EH (cell line): ENCODE measurements around the gene URB1.
A peak's percentile ranks its signal among the peaks of the same experiment; 100 is the strongest.
"Not testable (repeated sequence)": the region's sequence is repeated elsewhere in the genome, so short reads cannot be mapped to it uniquely, and the experiment has no call there.

Experiments
- DNase-seq: peaks from one replicate; pipeline ENCODE4 v3.0.0-alpha.2; 2015; ENCODE audit warnings: low read depth

URB1 gene

DNA sequence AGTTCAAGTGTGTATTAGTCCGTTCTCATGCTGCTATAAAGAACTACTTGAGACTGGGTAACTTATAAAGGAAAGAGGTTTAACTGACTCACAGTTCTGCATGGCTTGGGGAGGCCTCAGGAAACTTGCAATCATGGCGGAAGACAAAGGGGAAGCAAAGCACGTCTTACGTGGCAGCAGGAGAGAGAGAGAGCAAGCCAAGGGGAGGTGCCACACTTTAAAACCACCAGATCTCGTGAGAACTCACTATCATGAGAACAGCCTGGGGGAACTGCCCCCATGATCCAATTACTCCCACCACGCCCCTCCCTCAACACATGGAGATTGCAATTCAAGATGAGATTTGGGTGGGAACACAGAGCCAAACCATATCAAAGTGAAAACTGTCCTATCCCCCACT is 109.8 kb downstream of the URB1 start:
- no peak for DNase-seq

DNA sequence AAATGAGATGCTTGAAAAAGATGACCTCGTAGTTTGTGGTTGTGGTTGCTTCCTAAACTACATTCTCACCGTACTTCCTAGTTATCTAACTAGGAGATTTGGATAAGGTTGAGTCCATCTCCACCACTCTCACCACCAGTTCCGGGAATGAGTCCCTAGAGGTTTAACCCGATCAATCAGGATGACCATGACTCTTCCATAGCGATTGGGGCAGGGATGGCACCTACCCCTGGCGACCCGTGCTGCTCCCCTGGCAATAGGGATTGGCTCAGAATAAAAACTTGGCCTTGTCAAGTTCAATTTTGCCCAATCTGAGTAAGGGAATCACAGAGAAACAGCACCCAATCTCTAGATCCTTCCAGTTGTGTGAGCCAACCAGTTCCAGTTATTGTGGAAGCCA is 111.3 kb downstream of the URB1 start:
- DNase-seq = peak; percentile 10

DNA sequence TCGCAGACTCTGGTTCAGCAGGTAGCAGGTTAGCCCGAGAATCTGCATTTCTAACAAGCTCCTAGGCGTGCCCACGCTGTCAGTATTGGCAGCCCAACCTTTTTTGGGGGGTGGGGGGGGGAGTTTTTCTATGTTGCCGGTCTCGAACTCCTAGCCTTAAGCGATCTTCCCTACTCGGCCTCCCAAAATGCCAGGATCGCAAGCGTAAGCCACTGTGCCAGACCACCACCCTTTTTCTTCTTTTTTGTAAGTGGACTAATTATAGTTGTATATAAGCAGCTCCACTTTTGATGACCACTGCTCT is 113.5 kb downstream of the URB1 start:
- DNase-seq = no peak

DNA sequence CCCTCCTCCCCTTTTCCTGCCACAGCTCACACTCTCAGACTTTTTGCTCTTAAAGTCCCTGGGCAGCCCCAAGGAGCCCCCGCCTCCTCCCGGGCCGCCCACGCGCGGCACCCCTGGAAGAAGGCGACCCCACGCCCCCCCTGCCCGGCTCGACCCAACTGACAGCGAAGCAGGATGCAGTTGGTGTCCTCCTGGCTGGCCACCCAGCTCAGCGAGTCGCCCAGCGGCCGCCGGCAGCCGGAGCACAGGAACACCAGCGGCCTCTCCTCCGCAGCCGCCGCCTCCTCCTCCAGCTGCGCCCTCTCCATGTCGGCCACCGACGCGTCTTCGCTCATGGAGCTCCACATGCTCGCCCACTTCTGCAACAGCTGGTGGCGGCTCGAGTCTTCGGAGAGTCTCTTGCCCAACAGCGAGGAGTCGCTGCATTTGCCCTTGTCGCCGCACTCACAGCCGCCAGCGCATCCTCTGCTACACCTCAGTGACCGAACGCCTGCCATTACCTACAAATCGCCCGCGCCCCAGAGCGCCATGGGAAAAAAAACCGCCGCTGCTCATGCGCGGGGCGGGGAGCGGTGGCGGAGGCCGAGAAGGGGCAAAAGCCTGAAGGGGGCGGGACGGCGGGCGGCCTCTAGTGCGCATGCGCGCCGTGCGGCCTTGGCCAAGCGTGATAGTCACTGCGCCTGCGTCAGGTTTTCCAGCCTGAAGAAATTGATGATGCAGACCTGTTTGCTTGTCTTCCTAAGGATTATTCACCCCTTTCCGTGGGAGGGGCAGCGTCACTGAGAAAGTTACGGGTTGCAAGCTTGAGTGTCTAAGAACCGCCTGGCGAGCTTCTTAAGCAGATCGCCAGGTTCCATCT is 114.1 kb downstream of the URB1 start, which contains the start of gene MIS18A:
Gene MIS18A, minus strand, starts transcription at position 532 of the 859 bp plus-strand sequence. Its CDS starts 35 bp downstream, at position 497.
- peak; percentile 95 for DNase-seq

GRCh38 chr21:32278103-32278502 is 114.7 kb downstream of the URB1 start:
- DNase-seq = peak; percentile 4

DNA sequence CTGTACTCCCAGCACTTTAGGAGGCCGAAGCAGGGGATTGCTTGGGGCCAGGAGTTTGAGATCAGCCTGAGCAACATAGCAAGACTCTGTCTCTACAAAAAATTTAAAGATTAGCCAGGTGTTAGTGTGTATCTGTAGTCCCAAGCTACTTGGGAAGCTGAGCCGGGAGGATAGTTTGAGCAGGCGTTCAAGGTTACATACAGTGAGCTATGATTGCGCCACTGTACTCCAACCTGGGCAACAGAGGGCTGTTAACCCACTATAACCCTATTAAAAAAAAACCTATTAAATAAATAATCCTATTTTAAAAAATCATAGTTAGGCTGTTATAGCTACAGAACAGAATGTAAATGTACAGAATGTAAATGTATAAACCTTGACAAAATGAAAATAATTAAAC is 116.1 kb downstream of the URB1 start:
- DNase-seq = no peak

DNA sequence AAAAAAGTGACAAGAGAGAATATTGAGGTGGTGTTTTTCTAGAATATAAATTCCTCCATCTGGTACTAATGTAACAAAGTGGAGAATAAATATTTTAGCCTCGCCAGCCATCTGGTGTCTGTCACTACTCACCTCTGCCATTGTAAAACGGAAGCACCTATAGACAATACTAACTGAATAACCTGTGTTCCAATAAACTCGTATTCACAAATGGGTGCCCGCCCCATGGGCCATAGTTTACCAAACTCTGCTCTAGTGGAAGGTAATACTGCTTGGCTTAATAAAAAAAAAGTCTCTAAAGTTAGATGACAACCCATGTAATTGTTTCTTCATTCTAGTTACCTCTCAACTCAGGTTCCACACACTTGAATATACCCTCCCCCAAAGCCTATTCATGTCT is 122.1 kb downstream of the URB1 start:
- no peak for DNase-seq

DNA sequence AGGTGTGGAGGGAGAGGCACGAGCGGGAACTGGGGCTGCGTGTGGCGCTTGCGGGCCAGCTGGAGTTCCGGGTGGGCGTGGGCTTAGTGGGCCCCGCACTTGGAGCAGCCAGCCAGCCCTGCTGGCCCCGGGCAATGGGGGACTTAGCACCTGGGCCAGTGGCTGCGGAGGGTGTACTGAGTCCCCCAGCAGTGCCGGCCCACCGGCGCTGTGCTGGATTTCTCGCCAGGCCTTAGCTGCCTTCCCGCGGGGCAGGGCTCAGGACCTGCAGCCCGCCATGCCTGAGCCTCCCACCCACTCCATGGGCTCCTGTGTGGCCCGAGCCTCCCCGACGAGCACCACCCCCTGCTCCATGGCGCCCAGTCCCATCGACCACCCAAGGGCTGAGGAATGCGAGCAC is 127.5 kb downstream of the URB1 start:
- DNase-seq = not testable (repeated sequence)

DNA sequence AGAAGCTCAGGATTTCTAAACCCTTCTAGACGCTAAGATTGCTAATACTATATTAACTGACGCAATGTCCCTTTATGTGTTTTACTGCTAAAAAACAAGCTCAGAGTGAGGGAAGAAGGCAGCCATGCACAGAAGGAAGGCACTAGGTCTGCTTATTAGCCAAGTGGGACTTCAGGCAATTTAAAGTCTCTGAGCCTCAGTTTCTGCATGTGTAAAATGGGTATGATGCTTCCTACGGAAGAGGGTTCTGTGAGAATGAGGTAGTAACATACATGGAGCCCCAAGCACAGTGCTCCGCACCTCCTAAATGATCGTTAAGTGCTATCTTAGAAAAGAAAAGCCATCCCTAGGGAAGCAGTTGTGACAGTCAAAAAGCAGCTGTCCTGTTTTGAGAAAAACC is 130.9 kb downstream of the URB1 start:
- no peak for DNase-seq
